Measurements from ENCODE around the gene XYLT2. TPM values are rescaled to one million over a fixed set of nuclear protein-coding genes. Genes with fewer than 3 reads are reported as not detected.
A peak's percentile ranks its signal among the peaks of the same experiment; 100 is the strongest.

XYLT2 gene
- total and polyA plus RNA-seq, 2 of the 8 experiments (the other 6 are each of a cell fraction or from before 2014, with no cell fraction given): 28.0 to 29.9 TPM

GRCh38 chr17:50397111-50397918, 51.4 kb downstream of the XYLT2 start, which contains the start of gene LRRC59 (continued):
- TF ChIP-seq MAFK (IDR thresholded peaks at IDR 0.05; ENCODE audit: low read depth, low read length) (no peak), SRF (IDR thresholded peaks at IDR 0.05; ENCODE audit: low read depth, low read length) (peak; percentile 46; the same call in 1 of the 2 replicates), POLR2A (IDR thresholded peaks at IDR 0.05; ENCODE audit: control extremely low read depth in 1 of 2, low read depth in 2 of 2, low read length in 2 of 2) (peak; percentile 44 to 89), GTF2F1 (IDR thresholded peaks at IDR 0.05; ENCODE audit: borderline replicate concordance, low read depth, low read length) (0 out of 2 replicates have a peak, but pooled peaks have one; percentile 15), EP300 (IDR thresholded peaks at IDR 0.05; ENCODE audit: borderline replicate concordance in 1 of 2, low read depth in 2 of 2, low read length in 2 of 2) (0 out of 3 replicates have a peak, but pooled peaks of 1 of the 2 experiments have one; percentile 13), PHF8 (conservative IDR thresholded peaks at IDR 0.05; ENCODE audit: low read depth, low read length) (peak; percentile 91), JUN (IDR thresholded peaks at IDR 0.05; ENCODE audit: low read depth, low read length) (peak; percentile 3; the same call in 1 of the 2 replicates), NANOG (IDR thresholded peaks at IDR 0.05; ENCODE audit: insufficient read depth, low read depth, low read length, poor library complexity, severe bottlenecking) (no peak), SIRT6 (IDR thresholded peaks at IDR 0.05; ENCODE audit: low read length) (no peak), BACH1 (IDR thresholded peaks at IDR 0.05; ENCODE audit: low read length) (peak; percentile 81), FOSL1 (IDR thresholded peaks at IDR 0.05; ENCODE audit: insufficient read depth, low read depth, low read length) (no peak), CTCF (IDR thresholded peaks at IDR 0.05; ENCODE audit: control extremely low read depth in 1 of 3, insufficient read depth in 1 of 3, low read depth in 1 of 3, low read length in 3 of 3) (peak; percentile 97 to 100 (median 98)), YY1 (IDR thresholded peaks at IDR 0.05; ENCODE audit: low read depth, low read length) (0 out of 2 replicates have a peak, but pooled peaks have one; percentile 7), CBX8 (IDR thresholded peaks at IDR 0.05; ENCODE audit: borderline replicate concordance, low read depth, low read length) (no peak), KDM1A (IDR thresholded peaks at IDR 0.05; ENCODE audit: borderline replicate concordance, low read length) (no peak), RAD21 (IDR thresholded peaks at IDR 0.05 in 1 of 2, conservative IDR thresholded peaks at IDR 0.05 in 1 of 2; ENCODE audit: low read depth in 2 of 2, low read length in 2 of 2) (peak; percentile 19 to 52; a peak in 3 of 4 replicates), POLR2AphosphoS5 (IDR thresholded peaks at IDR 0.05; ENCODE audit: low read depth, low read length) (peak; percentile 96), JUND (IDR thresholded peaks at IDR 0.05; ENCODE audit: low read length) (peak; percentile 76), SP4 (IDR thresholded peaks at IDR 0.05; ENCODE audit: low read length) (no peak), SIX5 (IDR thresholded peaks at IDR 0.05; ENCODE audit: low read depth, low read length) (no peak)
- TF ChIP-seq, protein P1, sequence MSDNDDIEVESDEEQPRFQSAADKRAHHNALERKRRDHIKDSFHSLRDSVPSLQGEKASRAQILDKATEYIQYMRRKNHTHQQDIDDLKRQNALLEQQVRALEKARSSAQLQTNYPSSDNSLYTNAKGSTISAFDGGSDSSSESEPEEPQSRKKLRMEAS (IDR thresholded peaks at IDR 0.05): peak; percentile 93
